HG03025 (cell line): ENCODE results near the gene C19orf44.

Source experiments
- ATAC-seq: cut with Tn5 transposase; IDR thresholded peaks from one replicate; pipeline ENCODE4 v1.9.1; 2021; ENCODE audit warnings: mild to moderate bottlenecking, moderate library complexity; ENCODE audit not compliant: unreplicated experiment, low FRiP score

Gene C19orf44

GRCh38 chr19:16516381-16516780, 20.2 kb downstream of the C19orf44 start:
- ATAC-seq = no peak

GRCh38 chr19:16516923-16517610, 20.9 kb downstream of the C19orf44 start:
- no peak for ATAC-seq

- ATAC-seq = no peak
Measured at GRCh38 chr19:16518061-16518460, 21.9 kb downstream of the C19orf44 start.

- ATAC-seq = no peak
Measured at GRCh38 chr19:16518483-16519229, 22.5 kb downstream of the C19orf44 start.

- no peak for ATAC-seq
Measured at GRCh38 chr19:16519230-16519687, 23.1 kb downstream of the C19orf44 start.

GRCh38 chr19:16520074-16520973, 24.1 kb downstream of the C19orf44 start:
- ATAC-seq = no peak

GRCh38 chr19:16520986-16521624, 24.9 kb downstream of the C19orf44 start:
- no peak for ATAC-seq

GRCh38 chr19:16521715-16522289, 25.6 kb downstream of the C19orf44 start:
- ATAC-seq = no peak

- ATAC-seq = no peak
Measured at GRCh38 chr19:16522559-16523377, 26.6 kb downstream of the C19orf44 start.

- no peak for ATAC-seq
Measured at GRCh38 chr19:16524991-16525734, 29.0 kb downstream of the C19orf44 start.

- no peak for ATAC-seq
Measured at GRCh38 chr19:16525751-16526481, 29.7 kb downstream of the C19orf44 start.

GRCh38 chr19:16527334-16527935, 31.2 kb downstream of the C19orf44 start:
- no peak for ATAC-seq

GRCh38 chr19:16527971-16528521, 31.9 kb downstream of the C19orf44 start:
- ATAC-seq = no peak

GRCh38 chr19:16529466-16530144, 33.4 kb downstream of the C19orf44 start:
- no peak for ATAC-seq

- ATAC-seq = no peak
Measured at GRCh38 chr19:16530540-16531379, 34.6 kb downstream of the C19orf44 start.

- ATAC-seq = no peak
Measured at GRCh38 chr19:16531380-16531669, 35.1 kb downstream of the C19orf44 start.
